ENCODE data around the gene GSE1.

The GSE1 gene

GRCh38 chr16:85650844-85651628 lies 37.9 kb downstream of the GSE1 start:
- DNase-seq, result no peak

DNA sequence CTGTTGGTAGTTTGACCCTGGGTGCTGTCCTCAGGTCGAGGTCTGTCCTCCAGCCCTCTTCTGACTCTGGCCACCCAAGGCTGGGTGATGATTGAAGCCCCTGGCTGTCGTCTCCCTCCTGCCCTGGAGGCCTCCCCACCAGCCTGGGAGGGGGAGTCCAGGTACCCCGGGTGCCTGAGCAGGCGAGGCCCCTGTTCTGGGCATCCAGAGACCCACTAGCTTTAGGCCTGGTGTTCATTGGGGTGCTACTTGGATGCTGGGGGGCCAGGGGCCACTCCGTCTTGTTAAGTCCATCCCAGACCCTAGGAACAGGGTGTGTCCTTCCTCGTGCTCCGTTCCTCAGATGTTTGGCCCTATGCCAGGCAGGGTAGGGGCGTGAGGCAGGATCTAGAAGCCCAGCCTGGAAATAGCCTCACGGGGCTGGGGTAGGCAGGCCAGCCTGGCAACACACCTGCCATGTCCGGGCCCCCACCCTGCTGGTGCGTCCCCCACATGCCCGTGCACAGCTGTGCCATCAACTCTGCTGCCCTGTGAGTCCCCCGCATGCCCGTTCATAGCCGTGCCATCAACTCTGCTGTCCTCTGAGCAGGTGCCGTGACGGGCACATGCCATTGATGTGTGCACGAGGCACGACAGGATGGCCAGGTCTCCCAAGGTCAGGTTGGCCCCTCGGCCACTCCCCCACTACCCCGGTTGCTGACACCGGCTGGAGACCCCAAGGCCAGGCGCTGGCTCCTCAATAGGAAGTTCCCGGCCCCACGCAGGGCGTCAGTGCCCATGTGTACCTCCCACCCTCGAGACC lies 38.7 kb downstream of the GSE1 start:
- no peak for DNase-seq

GRCh38 chr16:85652431-85653221 lies 39.5 kb downstream of the GSE1 start:
- DNase-seq, result no peak

DNA sequence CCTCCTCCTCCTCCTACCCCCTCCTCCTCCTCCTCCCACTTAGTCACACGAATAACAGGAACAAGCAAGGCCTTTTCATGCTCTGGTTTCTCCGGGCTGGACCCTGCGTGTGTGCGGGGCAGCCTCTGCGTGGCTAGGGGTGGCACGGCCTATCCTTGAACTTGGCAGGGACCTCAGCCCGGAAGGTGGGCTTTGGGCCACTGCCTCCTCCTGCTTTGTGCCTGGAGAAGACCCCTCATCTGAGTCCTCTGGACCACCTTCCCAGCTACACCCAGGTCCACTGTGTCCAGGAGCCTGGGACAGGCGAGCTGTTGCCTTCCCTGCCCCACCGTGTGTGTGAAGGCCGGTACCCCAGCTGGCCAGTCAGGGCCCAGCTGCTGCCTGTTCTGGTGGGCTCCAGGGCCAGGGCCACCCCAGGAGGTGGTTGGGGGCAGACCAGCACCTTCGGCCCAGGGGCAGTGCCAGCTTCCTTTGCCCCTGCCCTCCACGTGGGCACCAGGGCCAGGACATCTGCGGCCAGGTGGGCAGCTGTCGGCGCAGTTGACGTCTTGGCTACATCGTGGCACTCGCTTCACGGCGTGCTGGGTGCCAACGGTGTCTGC lies 40.3 kb downstream of the GSE1 start:
- no peak for DNase-seq

DNA sequence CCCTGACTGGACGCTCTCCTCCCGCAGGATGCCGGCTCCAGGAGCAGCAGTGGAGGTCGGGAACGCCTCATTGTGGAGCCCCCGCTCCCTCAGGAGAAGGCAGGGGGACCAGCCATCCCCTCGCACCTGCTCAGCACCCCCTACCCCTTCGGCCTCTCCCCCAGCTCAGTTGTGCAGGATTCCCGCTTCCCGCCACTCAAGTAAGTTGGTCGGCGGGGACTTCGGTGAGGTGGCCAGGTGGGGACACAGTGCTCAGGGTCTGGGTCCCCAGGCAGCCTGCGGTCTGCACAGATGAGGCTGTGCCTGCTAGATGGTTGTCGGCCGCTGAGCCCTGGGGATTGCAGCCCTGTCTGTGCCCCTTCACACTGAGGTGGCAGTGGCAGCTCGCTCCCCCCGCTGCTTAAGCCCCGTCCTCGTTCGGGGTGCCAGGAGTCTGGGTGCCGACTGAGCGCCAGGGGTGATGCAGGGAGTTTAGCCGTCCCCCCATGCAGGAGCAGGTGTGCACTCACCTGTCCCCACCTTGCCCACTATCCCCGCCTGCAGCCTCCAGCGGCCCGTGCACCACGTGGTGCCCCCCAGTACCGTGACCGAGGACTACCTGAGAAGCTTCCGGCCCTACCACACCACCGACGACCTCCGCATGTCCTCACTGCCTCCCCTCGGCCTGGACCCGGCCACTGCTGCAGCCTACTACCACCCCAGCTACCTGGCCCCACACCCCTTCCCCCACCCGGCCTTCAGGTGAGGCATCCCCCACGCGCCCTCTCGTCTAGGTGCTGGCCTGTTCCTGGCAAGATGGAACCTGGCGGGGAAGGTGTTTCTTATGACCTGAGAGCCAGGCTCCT lies 41.4 kb downstream of the GSE1 start:
- DNase-seq, result no peak

- no peak for DNase-seq
Measured at GRCh38 chr16:85655216-85656129, 42.4 kb downstream of the GSE1 start.

DNA sequence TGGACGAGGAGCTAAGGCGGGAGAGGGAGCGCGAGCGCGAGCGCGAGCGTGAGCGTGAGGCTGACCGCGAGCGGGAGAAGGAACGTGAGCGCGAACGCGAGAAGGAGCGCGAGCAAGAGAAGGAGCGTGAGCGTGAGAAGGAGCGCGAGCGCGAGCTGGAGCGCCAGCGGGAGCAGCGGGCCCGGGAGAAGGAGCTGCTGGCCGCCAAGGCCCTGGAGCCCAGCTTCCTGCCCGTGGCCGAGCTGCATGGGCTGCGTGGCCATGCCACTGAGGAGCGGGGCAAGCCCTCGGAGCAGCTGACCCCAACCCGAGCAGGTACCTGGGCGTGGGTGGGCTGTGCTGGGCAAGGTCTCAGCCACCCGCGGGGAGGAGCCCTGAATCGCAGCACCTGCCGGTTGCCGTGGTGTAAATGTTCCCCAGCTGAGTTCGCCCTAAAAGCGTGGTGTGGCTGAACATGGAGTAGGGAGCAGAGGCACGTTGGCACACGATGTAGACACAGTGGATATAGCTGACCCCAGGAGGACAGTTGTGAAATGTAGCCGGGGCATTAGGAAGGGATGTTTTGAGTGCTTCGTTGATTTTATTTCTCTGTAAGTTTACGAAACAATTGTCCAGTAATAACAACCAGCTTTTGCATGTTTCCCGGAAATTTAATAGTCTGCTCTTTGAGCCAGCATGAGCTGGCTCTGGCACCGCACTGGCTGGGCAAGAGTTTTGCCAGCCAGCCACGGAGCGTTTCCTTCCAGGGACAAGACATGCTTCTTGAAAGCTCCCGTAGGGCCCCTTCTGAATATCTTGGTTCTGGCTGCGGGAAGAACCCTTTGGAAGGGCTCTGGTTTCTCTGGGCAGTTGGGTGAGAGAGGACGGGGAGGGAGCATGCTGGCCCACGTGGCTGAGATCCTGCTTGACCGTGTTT lies 43.5 kb downstream of the GSE1 start:
- DNase-seq, result no peak

- DNase-seq, result no peak
Measured at GRCh38 chr16:85657267-85657650, 44.1 kb downstream of the GSE1 start.

- DNase-seq, result no peak
Measured at GRCh38 chr16:85657996-85658395, 44.9 kb downstream of the GSE1 start.

GRCh38 chr16:85658504-85659326 lies 45.6 kb downstream of the GSE1 start:
- DNase-seq, result no peak

GRCh38 chr16:85659336-85659735 lies 46.2 kb downstream of the GSE1 start:
- no peak for DNase-seq

GRCh38 chr16:85659805-85660511 lies 46.8 kb downstream of the GSE1 start:
- peak; percentile 86 for DNase-seq

- DNase-seq, result no peak
Measured at GRCh38 chr16:85660843-85661739, 48.0 kb downstream of the GSE1 start.

GRCh38 chr16:85661740-85662481 lies 48.8 kb downstream of the GSE1 start:
- no peak for DNase-seq

DNA sequence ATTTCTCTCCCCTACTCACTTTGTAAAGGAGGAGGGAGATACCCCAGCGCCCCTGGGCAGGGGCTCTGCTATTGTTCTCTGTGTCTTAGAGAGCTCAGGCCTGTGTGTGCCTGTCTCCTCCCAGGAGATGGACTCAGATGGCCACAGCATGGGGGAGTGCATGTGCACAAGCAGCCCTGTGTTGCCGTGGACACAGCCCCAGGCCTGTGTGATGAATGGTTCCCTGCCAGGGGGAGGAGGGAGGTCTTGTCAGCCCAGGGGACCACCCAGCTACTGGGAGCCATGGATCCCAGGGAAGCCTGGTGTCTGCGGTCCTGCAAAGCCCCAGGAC lies 49.3 kb downstream of the GSE1 start:
- no peak for DNase-seq

Measured in activated effector memory CD4-positive, alpha-beta T cell treated with anti-CD3 and anti-CD28 coated beads, Interleukin-2, amount 50 U/mL, for 16 hours (primary cell).